CMK (cell line): ENCODE data around the gene CDH4.
"Not testable (repeated sequence)": the region's sequence is repeated elsewhere in the genome, so short reads cannot be mapped to it uniquely, and the experiment has no call there.

Experiments
- DNase-seq: peaks from one replicate; pipeline ENCODE4 v3.0.0-alpha.2; 2010; ENCODE audit warnings: low read depth

Gene CDH4

DNA sequence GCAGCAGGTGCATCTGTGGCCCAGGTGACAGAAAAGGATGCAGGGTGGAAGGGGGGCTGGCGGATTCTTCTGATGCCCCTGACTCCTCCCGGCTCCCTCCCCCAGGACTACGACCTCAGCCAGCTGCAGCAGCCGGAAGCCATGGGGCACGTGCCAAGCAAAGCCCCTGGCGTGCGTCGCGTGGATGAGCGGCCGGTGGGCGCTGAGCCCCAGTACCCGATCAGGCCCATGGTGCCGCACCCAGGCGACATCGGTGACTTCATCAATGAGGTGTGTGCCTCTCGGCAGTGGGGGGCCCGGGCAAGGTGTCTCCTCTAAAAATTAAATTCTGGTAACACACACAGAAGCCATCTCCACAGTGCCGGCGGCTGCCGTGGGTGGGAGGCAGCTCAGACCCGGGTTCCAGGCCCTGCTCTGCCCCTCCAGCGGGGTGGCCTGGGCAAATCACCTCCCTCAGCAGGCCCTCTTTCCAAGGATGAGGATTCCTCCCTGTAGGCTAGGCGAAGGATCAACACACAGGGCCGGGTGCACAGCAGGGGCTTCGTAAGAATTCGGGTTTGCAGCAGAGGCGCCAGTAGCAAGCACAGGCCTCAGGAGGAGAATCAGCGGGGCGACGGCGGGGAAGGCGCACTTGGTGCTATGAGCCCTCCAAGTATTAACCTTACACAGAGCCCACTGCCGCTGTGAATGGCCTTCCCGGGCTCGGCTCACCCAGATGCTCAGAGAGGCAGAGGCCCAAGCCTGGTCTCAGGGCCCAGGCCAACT, 682.1 kb downstream of the CDH4 start:
- no peak for DNase-seq

DNA sequence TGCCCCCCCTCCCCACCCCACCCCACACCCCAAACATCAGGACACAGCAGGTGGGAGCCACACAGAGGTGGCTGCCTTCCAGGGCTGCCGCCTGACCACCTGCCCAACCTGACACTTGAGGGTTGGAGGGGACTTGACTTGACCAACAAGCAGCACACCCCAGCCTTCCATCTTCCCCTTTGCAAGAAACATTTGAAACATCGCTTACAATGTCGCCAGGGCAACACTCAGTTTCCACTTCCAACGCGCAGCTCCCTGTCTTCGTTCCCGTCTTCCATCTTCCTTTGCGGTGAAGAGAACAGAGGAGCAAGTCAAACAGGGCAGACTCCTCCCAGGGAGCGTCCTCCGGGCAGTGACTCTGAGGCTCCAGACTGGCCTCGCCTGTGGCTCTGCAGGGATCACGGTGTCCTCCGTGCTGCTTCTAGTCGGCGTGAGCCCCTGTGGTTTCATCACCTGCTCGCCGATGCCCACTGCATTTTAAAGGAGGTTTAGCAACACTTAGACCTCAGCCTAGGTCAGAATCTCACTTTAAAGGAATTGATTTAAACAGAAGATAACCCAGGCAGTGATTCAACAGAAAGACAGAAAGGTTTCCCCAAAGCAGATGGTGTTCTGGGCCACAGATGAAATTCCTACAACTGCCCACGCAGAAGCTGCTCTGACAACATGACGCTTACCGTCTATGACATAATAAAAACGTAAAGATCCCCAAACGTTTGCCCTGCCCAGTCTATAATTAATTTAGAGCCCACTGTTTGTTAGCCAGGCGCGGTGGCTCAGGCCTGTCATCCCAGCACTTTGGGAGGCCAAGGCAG, 682.9 kb downstream of the CDH4 start:
- no peak for DNase-seq

DNA sequence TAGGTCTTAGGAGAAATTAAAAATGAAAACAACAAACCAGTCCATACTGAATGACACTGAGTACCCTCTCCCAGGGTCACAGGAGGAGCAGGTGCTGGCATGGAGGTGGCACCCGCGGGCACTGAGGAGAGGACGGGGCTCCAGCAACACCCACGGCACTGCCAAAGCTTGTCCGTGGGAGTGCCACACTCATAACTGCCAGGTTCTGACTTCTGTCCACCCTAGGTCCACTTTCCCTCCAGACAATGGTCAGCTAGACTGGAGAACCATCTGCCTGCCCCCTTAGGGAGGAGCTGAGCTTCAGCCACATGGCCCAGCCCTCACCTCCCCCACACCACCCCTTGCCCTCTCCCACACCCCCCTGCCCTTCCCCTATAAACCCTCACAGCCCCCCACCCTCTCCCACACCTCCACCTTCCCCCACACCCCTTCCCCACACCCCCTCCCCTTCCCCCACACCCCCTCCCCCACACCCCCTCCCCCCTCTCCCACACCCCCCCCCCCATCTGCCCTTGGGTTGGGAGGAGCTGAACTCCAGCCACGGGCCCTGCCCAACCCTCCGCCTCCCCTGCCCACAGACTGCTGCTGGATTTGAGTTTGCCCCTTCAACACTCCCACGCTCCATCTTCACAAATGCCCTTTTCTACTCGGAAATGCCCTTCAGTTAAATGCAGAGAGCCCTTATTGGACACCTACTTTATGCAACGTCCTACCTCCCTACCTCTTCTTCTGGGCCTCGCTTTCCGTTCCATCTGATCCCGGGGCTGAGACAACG, 684.1 kb downstream of the CDH4 start:
- DNase-seq: no peak

DNA sequence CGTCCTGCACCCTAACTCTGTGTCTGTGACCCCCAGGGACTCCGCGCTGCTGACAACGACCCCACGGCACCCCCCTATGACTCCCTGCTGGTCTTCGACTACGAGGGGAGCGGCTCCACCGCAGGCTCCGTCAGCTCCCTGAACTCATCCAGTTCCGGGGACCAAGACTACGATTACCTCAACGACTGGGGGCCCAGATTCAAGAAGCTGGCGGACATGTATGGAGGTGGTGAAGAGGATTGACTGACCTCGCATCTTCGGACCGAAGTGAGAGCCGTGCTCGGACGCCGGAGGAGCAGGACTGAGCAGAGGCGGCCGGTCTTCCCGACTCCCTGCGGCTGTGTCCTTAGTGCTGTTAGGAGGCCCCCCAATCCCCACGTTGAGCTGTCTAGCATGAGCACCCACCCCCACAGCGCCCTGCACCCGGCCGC, 684.7 kb downstream of the CDH4 start:
- no peak for DNase-seq

DNA sequence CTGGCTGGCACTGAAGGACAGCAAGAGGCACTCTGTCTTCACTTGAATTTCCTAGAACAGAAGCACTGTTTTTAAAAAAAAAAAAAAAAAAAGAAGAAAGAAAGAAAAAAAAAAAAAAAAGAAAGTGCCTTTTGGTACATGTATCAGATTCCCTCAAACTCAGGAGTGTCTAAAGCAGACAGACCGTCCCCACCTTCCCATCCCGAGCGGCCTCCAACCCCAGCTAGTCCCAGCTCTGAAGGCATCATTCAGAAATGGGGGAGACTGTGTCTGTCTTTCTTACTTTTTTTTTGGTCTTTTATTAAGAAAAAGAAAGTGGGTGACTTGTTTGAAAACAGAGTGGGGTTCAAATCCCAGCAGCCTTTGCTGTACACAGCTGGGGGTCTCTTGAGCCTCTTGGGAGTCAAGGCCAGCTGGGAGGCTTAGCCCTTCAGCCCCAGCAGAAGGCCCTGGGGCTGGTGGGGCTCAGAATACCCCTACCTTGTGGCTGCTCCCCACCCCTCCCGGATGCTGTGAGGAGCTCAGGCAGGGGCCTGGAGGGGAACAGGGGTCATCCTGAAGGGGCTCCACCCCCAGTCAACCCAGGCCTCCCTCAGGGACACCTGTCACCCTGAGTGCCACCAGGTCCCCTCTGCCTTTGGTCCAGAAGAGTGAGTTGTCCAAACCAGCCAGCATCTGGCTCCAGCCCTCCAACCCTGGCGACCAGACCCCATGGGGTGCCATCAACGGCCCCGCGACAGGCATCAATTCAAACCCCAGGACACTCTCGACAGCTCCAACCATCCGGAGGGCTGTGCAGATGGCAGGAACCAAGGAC, 685.3 kb downstream of the CDH4 start:
- DNase-seq: no peak

DNA sequence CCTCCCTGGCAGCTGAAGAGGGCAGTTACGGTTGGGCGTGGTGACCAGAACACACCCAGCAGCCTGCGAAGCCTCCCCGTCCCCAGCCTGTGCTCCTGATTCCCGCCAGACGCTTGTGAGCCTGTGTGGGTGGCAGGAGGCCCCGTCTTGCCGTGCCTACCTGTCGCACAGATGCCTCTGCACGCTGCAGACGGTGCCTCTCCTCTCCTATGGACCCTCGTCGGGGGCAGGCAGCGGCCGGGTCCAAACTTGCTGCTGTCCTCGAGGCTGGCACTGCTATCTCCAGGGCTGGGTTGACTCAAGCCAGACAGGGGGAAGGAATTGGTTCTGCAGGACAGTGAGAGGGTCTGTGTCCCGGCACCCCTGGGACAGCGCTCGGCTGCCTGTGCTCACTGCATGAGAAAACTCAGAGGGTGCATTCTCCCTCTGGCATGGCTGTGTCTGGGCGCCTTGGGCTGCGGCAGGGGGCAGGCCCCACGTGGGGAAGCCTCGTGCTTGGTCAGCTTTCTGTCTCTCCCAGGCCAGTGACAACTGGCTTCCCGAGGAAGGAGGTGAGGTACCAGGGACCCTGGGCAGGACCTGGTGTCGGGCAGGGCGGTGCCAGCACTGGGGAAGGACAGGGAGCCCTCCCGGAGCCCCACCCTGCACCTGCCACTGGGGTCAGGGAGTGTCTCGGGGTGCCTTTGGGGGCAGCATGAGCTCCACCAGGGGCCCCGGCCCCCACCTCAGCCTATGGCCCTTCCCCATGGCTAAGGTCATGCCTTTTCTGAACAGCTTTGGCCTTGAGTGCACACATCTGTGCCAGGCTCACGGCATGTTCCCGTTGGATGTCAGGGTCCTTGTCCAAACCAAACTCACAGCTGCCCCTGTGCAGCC, 686.1 kb downstream of the CDH4 start:
- DNase-seq: no peak

DNA sequence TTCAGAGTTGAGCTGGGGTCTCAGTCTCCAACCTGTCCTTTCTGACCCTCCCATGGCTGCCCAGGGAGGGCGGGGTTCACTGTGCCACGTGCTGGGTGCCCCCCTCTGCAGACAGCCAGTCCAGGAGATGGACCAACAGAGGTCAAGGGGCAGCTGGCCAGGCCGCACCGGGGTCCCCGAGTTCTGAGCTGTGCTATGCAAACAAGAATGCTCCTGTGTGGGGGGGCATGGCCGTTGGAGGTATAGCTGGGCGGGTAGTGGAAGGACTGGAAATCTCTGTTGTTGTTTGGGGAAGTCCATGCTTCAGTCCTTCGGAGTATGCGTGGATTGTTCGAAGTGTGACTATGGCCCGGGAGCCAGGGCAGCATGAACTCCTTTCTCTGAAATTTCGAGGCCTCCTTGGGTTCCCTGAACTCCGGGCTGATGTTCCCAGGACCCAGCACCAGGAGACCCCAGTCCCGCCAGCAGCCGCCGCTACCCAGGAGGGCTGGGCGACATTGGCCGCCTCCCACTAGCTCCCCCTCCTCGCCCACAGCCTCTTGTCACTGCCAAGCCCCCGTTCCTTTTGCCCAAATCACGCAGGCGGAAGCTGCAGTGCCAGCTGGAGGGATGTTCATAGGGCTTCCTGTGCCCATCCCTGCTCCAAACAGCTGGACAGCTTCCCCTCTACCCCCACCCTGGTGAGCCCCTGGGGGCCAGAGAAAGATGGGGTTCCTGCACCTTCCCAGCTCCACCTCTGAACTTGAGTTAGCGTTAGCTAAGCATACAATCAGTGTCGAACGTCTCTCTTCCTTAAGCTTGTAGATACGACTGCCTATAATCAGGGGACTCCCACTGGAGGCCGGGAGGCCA, 687.0 kb downstream of the CDH4 start:
- no peak for DNase-seq

DNA sequence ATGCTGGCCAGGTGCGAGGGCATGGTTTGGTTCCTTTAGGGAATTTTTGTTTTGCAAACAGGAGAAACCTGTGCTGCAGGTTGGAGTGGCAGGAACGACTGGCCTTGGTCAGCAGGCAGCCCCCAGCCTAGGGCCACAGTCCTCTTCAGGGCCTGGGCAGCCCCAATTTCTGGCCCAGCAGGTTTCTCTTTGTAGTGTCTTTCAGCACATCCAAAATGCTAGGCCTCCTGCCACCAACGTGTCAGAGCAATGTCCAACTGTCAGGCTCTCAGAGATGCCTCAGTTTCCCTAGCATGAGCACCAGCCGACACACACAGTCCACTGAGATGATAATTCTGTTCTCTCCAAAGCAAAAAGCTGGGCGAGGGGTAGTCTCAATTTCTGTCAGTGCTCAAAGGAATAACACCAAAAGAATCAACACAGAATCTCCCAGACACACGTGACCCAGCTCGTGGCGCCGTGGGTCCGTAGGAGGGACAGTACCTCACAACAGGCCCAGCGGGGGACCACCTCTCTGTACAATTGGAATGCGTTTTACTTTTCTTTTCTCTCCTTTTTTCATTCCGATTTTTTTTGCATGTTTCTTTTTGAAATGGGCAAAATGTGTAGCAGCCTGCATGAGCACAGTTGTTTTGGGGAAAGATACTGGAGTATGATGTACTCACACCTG, 687.8 kb downstream of the CDH4 start:
- no peak for DNase-seq

DNA sequence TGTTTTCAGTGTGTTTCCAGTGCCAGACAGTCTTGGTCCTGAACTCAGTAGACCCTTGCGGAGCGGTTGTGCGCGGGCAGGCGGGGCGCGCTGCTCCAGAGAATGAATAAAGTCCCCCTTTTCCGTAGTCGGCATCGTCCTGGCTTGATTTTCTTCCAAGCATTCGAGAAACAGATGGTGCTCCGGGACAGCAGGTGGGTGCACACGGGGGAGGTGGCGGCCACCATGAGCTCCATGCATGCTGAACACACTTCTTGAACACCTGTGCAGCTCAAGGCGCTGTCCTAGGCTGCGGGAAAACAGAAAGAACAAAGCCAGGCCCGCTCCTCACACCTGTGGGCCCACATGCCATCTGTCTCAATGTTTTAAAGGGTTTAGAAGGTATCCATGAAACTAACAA, 688.4 kb downstream of the CDH4 start:
- DNase-seq: no peak

DNA sequence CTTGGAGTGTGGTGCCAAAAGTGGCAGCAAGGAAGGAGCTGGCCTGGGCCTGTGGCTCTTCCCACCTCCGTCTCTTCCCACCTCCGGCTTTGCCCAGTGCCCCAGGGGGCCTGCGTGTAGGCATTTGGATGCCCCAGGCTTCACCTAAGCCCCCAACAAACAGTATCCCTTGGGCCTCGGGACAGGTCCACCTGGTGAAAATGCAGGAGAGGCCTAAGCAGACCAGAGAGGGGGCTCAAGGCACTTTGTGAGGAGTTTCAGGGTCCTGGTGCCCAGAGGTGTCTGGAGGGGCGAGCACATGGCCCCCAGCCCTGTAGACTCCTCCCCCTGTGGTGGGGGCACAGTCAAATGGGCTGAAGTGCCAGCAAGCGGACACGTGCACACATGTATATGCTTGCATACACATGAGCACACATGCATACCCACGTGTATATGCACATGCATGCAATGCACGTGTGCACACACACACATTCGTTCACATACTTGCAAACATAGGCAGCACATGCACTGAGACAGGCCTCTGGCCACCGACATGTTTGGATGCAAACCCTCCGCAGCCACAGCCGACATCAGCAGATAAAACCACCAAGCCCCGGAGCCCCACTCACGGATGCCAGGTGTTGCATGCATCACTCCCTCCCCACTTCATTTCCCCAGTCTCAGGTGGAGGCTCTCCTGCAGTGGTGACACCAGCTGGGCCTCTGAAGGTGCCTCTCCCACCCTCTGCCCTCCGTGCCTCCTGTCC, 689.1 kb downstream of the CDH4 start:
- no peak for DNase-seq

DNA sequence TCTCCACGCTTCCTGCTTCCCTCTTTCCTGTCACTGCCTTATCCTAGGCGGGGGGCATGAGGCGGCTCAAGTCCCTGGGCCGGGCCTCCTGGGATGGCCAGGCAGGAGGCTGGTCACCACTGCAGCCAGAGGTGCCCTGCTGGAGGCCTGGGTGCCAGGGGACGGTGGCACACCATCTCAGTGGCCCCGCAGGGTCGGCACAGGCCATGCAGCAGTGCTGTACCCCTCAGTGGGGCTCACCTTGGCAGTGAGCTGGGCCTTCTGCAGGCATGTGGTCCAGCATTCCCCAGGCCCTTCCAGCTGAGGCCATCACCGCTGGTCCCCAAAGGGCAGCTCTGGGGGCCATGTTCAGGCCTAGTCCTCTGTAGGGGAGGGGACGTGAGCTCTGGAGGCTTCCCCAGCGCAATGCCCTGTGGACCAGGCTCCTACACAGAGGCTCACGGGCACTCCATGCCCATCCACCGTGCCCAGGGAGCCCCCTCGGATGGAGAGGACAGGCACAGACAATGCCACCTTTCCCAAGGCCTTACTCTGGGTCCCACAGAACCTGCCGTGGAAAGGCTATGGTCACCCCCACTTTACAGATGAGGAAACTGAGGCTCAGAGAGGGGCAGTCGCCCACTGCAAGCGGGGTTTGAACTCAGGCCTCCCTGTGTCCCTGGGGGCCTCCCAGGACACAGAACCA, 689.8 kb downstream of the CDH4 start:
- DNase-seq: no peak

DNA sequence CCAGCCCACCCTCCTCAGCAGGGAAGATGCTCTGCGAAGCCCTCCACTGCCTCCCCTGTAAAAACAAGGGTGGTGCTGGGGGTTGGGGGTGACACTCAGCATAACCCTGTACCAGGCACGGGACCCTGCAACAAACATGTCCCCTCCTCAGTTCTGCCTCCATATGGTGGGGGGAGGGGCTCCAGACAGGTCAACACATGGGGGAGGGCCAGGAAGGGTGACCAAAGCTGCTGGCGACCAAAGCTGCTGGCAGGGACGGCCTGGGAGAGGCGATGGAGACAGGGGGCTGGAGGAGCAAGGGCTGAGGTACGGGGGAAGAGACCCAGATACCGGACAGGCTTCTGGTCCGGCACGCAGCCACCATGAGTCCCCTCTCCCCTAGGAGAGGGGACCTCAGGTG, 690.5 kb downstream of the CDH4 start:
- no peak for DNase-seq

DNA sequence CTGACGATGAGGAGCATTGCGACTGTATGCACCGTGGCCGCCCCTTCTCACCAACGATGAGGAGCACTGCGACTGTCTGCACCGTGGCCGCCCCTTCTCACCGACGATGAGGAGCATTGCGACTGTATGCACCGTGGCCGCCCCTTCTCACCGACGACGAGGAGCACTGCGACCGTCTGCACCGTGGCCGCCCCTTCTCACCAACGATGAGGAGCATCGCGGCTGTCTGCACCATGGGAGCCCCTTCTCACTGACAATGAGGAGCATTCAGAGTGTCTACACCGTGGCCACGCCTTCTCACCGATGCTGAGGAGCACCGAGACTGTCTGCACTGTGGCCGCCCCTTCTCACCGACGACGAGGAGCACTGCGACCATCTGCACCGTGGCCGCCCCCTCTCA, 692.9 kb downstream of the CDH4 start:
- DNase-seq: not testable (repeated sequence)

DNA sequence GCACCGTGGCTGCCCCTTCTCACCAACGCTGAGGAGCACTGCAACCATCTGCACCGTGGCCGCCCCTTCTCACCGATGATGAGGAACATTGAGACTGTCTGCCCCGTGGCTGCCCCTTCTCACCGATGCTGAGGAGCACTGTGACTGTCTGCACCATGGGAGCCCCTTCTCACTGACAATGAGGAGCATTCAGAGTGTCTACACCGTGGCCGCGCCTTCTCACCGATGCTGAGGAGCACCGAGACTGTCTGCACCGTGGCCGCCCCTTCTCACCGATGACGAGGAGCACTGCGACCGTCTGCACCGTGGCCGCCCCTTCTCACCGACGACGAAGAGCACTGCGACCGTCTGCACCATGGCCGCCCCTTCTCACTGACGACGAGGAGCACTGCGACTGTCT, 693.4 kb downstream of the CDH4 start:
- DNase-seq: not testable (repeated sequence)

DNA sequence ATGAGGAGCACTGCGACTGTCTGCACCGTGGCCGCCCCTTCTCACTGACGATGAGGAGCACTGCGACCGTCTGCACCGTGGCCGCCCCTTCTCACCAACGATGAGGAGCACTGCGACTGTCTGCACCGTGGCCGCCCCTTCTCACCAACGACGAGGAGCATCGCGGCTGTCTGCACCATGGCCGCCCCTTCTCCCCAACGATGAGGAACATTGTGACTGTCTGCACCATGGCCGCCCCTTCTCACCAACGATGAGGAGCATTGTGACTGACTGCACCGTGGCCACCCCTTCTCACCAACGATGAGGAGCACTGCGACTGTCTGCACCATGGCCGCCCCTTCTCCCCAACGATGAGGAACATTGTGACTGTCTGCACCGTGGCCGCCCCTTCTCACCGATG, 696.0 kb downstream of the CDH4 start:
- not testable (repeated sequence) for DNase-seq

DNA sequence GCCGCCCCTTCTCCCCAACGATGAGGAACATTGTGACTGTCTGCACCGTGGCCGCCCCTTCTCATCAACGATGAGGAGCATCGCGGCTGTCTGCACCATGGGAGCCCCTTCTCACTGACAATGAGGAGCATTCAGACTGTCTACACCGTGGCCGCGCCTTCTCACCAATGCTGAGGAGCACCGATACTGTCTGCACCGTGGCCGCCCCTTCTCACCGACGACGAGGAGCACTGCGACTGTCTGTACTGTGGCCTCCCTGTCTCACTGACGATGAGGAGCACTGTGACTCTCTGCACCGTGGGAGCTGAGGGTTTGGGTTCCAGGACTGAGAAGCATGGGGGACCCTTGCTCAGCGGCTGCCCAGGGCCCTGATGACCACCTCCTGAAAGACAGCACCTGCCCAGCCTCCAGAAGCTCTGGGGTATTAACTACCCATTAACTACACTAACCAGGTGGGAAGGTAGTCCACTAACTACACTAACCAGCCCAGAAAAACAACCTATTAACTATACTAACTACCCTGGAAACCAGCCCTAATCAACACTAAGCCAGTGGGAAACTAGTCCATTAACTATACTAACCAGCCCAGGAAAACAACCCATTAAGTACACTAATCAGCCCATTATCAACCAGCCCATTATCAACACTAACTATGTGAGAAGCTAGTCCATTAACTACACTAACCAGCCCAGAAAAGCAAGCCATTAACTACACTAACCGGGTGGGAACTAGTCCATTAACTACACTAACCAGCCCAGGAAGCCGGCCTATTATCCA, 696.7 kb downstream of the CDH4 start:
- no peak for DNase-seq

DNA sequence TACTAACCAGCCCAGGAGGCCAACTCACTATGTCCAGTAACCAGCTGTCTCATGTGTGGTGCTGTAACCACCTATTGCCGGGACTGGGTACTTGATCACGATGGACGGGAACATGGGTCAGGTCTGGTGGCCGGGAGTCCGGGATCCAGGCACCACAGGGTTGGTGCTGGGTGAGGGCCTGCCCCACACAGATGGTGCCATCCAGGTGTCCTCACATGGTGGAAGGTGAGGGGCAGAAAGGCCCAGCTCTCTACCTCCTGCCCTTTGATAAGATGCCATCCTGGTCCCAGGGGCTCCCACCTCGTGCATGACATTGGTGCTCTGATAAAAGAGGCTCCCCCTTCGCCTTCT, 697.3 kb downstream of the CDH4 start:
- DNase-seq: no peak
